Measurements from ENCODE around the gene POU5F1. TPM values are rescaled to one million over a fixed set of nuclear protein-coding genes. Genes with fewer than 3 reads are reported as not detected.

The POU5F1 gene
- total RNA-seq, 6 donors from 2014 or later, result 4.1 to 13.6 (median 5.7) TPM

GRCh38 chr6:31121131-31121790, 49.2 kb downstream of the POU5F1 start:
- H3K27ac ChIP-seq, result no peak overlapping the region
- DNase-seq, result no peak
- no peaks in the 10 kb centered on the region for H3K36me3 ChIP-seq
- no peaks in the 10 kb centered on the region for H3K27me3 ChIP-seq
- peaks cover 9 to 19% (median 15%) of the 10 kb centered on the region in 4 donors for H3K4me1 ChIP-seq
- no peaks in the 10 kb centered on the region for H3K9me3 ChIP-seq
- no peak for TF ChIP-seq EP300 (IDR thresholded peaks at IDR 0.05)
- no peak for TF ChIP-seq POLR2A (IDR thresholded peaks at IDR 0.05)
- TF ChIP-seq POLR2AphosphoS5 (IDR thresholded peaks at IDR 0.05), result no peak
- TF ChIP-seq CTCF (IDR thresholded peaks at IDR 0.05), result no peak
- no peak for ATAC-seq (ENCODE audit: low FRiP score in 2 of 2)
- no peak overlapping the region for H3K4me3 ChIP-seq
- 93% methylated on average over 7 to 12 of the region's 12 CpGs for WGBS, 2 donors

- no peak for TF ChIP-seq EP300 (IDR thresholded peaks at IDR 0.05)
- TF ChIP-seq POLR2A (IDR thresholded peaks at IDR 0.05), result no peak
- TF ChIP-seq CTCF (IDR thresholded peaks at IDR 0.05), result no peak
- TF ChIP-seq POLR2AphosphoS5 (IDR thresholded peaks at IDR 0.05), result no peak
- Histone ChIP-seq H3K36me3 (no peaks in the 10 kb centered on the region), H3K9me3 (no peaks in the 10 kb centered on the region), H3K4me3 (no peak within 1 kb of the TSS), H3K27ac (no peak within 1 kb of the TSS), H3K4me1 (peaks cover 12 to 22% (median 15%) of the 10 kb centered on the region in 4 donors), H3K27me3 (no peaks in the 10 kb centered on the region)
- ATAC-seq (ENCODE audit: low FRiP score in 2 of 2) (no peak), DNase-seq (no peak)
- WGBS, 2 donors, result 79 to 82% methylated on average over 25 of the region's 26 CpGs
Measured at GRCh38 chr6:31120151-31120915, 50.1 kb downstream of the POU5F1 start, which contains the start of gene CDSN. TSS of gene CDSN (minus strand) at chr6:31120446. CDS start at chr6:31120419, 27 bp downstream.

GRCh38 chr6:31118178-31118577, 52.3 kb downstream of the POU5F1 start:
- DNase-seq, result no peak
- H3K27me3 ChIP-seq, result no peaks in the 10 kb centered on the region
- ATAC-seq (ENCODE audit: low FRiP score in 2 of 2), result no peak
- H3K9me3 ChIP-seq, result no peaks in the 10 kb centered on the region
- peaks cover 14 to 33% (median 23%) of the 10 kb centered on the region in 4 donors for H3K4me1 ChIP-seq
- 86 to 88% methylated on average over 7 of the region's 7 CpGs for WGBS, 2 donors
- no peaks in the 10 kb centered on the region for H3K36me3 ChIP-seq
- H3K27ac ChIP-seq, result no peak overlapping the region
- no peak for TF ChIP-seq POLR2A (IDR thresholded peaks at IDR 0.05)
- H3K4me3 ChIP-seq, result no peak overlapping the region

GRCh38 chr6:31116661-31117385, 53.7 kb downstream of the POU5F1 start:
- H3K4me1 ChIP-seq, result peaks cover 7 to 26% (median 14%) of the 10 kb centered on the region in 4 donors
- no peak overlapping the region for H3K4me3 ChIP-seq
- DNase-seq (no peak), ATAC-seq (ENCODE audit: low FRiP score in 2 of 2) (peak in 1 of 2 donors; percentile 24)
- WGBS, 2 donors, result 73 to 77% methylated on average over 3 to 18 of the region's 19 CpGs
- peak overlapping the region in 1 of 4 donors; percentile 20 for H3K27ac ChIP-seq
- no peaks in the 10 kb centered on the region for H3K27me3 ChIP-seq
- TF ChIP-seq EP300 (IDR thresholded peaks at IDR 0.05), result no peak
- TF ChIP-seq POLR2A (IDR thresholded peaks at IDR 0.05), result no peak
- TF ChIP-seq POLR2AphosphoS5 (IDR thresholded peaks at IDR 0.05), result no peak
- TF ChIP-seq CTCF (IDR thresholded peaks at IDR 0.05), result no peak
- H3K36me3 ChIP-seq, result no peaks in the 10 kb centered on the region
- no peaks in the 10 kb centered on the region for H3K9me3 ChIP-seq
